GM19452 (cell line): Measurements from ENCODE around the gene GRID1.
"Not testable (repeated sequence)": the region's sequence is repeated elsewhere in the genome, so short reads cannot be mapped to it uniquely, and the experiment has no call there.

ENCODE experiments used
- ATAC-seq: cut with Tn5 transposase; IDR thresholded peaks from one replicate; pipeline ENCODE4 v1.9.1; 2021; ENCODE audit not compliant: unreplicated experiment

GRID1 gene

DNA sequence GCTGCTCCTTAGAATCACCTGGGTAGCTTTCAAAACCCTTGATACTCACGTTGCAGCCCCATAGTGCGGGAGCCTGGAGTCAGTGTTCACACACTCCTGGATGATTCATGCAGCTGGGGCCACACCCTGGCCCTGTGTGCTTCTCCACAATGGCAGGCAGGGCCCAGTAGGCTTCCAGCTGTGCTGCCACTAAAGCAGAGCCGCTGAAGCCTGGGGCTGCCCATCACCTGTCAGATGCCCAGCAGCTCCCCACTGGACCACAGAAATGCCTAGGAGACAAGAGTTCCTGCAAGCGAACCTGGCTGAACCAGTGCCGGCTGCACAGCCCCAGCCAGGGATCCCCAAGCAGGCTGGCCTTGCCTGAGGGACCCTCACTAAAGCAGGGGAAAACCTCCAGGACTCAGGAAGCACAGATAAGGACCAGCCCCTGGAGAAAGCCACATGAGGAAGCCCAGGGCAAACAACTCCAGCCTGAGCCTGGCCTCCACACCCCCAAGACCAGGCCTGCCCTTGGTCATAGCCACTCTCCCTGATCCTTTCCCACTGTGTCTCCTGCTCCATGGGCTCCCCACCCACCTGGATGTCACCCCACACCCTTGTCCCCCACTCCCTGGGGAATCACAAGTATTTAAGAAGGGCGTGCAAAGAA is 111.9 kb downstream of the GRID1 start:
- ATAC-seq = no peak

DNA sequence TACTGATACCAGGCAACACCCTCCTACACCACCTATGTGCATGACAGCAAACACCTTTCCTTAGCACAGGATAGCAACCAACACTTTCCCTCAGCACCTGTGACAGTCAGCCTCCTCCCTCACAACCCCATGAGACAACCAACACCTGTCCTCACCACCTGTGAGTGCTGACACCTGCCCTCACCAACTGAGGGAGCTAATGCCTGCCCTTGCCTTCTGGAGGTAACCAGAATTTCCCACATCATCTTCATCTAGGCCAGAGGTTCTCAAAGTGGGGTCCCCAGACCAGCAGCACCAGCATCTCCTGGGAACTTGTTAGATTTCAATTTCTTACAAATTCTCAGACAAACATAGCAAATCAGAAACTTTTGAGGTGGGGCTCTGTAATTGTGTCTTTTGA is 112.5 kb downstream of the GRID1 start:
- no peak for ATAC-seq

DNA sequence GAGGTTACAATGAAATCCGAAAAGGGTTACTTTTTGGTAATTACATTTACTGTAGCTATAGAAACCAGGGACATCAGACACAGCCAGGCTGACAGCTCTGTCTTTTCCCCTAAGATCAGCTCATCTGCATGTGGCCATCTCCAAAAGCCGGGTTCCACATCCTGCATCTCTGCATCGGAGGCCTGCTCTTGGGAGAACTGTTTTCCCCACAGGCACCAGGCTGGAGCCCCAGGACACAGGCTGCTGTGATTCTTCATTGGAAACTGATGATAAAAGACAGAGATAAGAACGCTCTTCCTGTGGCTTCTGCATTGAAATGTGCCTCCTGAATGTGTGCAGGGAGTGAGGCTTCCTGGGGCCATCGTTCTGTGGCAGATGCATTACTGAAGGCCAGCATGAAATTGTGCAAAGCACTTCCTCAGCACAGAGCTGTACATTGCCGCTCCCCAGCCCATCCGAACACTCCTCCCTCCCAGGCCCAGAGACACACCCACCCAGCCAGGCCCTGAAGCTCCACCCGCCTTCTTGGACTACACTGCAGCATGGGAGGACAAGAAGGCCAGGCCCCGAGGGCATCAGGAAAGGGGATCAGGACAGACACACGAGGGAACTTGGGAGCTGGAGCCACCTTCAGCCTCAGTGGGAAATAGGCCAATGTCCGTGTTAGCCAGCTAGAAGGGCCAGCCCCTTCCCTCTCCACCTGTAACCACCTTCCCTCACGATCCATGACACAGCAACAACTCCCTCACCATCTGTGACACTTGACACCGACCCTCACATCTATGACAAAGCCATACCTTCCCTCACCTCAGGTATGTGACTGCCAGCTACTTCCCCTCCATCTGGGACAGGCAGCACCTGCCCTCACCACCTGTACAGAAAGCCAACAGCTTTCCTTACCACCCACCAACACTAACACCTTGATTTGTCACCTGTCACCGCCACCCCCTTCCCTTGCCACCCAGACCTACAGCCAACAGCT is 113.2 kb downstream of the GRID1 start:
- ATAC-seq = no peak

DNA sequence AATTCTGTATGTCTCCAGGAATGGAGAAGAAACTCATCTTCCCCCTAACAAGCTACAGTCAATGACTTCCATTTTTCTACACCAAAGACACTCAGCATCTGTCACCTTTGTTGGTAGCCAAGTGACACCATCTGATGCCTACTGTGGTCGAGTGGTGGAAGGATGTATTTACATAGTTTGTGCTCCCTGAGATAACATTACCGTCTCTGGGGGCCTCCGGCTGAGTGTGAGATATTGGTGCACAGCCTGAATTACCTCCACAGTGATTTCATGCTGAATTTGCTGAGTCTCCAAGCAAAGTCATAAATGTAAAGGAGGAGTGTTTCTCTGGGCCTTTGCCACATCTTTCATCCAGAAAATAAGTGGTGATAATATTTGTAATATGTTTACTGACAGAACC is 114.0 kb downstream of the GRID1 start:
- ATAC-seq = no peak

DNA sequence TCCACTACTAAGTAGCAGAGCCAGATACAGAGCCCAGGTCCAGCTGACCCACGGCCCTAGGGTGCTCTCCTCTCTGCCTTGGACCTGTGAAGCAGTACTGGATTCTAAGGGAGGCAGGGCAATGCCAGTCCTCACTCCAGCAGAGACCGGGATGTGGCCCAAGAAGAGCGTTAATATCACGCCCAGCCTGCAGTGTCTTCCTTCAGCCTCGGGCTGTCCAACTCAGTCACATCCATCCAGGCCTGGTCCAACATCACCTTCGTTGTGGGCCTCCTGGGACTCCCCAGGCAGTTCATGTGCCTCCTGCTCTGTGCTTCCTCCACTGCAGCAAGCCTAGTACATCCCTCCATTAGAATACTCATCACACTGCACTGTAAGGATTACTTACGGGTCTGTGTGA is 114.5 kb downstream of the GRID1 start:
- ATAC-seq = no peak

DNA sequence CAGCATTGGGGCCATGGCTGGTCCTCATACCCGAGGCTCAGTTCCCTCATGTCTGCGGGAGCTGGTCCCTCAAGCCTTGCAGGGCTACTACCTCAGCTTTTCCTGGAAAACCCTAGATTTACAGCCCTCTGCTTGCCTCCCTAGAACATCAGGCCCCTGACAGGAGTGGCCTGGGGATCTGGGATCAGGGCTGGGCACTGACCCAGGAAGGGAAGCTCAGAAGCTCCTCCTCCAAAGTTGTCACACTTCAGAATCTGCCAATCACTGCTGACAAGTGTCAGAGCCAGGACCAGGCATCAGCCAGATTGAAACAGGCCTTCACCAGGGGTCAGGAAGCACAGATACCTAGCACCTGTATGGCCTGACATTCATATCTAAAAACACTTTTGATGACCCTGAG is 115.2 kb downstream of the GRID1 start:
- no peak for ATAC-seq

GRCh38 chr10:86250399-86250798 is 116.2 kb downstream of the GRID1 start:
- ATAC-seq = no peak

DNA sequence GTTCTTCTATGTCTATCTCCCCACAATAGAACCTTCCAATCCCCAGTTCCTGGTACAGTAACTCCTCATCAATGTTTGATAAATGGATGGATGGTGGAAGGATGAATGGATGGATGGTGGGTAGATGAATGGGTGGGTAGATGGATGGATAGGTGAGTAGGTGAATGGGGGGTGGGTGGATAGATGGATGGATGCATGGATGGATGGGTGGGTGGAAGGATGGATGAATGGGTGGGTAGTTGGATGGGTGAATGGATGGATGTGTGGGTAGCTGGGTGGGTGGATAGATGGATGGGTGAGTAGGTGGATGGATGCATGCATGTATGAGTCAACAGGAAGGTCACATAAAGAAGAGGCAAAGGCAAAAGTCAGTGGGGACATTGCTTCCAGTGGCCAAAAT is 116.8 kb downstream of the GRID1 start:
- no peak for ATAC-seq

DNA sequence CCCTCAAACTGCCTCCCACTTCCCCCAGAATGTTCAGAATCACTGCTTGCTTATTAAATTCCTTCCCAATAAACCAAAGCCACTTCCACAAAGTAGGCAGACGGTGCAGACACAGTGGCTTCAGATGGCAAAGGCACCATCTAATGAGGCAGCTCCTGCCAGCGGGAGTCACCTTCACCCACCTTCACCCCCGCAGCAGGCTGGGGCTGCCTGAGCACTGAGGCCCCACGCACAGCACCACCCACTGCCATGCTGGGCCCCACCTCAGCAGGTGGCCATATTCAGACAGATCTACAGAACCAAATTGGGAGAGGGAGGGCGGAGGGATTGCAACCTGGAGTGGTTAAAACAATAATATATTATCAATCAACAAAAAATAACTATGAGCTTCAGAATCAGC is 118.5 kb downstream of the GRID1 start:
- no peak for ATAC-seq

GRCh38 chr10:86247588-86247987 is 119.0 kb downstream of the GRID1 start:
- no peak for ATAC-seq

DNA sequence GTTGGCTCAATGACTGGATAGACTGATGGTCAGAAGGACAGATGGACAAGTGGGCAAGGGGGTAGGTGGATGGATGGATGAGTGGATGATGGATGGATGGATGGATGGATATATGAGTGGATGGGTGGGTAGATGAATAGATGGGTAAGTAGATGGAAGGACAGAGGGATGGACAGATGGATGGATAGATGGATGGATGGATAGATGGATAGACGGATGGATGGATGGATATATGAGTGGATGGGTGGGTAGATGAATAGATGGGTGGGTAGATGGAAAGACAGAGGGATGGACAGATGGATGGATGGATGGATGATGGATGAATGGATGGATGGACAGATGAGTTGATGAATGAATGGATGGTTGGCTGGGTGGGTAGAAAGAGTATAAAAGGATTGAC is 119.5 kb downstream of the GRID1 start:
- ATAC-seq = no peak

DNA sequence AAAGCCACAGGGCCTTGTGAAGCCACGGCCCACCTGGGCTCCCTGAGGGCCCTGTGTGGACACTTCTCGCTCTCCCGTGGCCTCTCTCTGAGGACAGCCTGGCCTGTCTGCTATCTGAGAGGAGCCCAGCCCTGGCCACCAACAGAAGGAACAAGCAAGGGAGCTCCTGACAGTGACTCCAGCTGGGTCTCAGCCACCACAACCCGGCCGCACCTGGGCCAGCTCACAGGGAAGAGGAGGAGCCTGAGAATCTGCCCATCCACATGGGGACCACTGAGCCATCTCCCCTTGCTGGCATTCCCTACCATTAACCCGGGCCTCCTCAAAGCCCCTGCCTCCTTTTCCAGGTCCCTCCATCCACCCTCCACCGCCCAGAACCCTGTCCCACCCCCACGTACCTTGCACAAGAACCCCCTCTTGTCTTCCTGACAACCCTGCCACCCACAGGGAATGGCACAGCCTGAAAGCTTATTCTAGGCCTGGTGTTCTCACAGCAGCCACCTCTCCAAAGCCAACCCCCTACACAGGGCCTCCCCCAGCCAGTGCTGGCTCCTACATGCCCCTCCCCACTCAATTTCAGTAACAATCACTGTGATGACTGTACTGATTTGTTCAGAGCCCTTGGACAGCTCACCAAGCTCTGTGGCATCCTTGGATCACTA is 120.2 kb downstream of the GRID1 start:
- ATAC-seq = no peak

DNA sequence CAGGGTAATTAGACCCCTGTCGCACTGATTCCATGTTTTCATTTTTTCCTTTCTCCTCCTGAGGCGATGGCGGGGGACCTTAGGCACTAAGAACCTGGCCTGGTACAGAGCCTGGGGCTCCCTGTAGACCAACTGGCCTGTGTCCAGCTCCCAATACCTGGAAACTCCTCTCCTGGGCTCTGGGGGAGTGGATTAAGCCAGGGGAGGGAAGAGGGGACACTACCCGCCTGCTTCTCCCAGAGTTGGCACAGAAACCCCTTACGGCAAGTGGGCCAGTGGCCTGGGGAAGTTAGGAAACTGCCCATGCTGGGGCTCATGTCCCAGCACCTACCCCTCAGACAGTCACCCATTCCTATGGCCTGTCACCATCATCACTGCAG is 121.6 kb downstream of the GRID1 start:
- no peak for ATAC-seq

DNA sequence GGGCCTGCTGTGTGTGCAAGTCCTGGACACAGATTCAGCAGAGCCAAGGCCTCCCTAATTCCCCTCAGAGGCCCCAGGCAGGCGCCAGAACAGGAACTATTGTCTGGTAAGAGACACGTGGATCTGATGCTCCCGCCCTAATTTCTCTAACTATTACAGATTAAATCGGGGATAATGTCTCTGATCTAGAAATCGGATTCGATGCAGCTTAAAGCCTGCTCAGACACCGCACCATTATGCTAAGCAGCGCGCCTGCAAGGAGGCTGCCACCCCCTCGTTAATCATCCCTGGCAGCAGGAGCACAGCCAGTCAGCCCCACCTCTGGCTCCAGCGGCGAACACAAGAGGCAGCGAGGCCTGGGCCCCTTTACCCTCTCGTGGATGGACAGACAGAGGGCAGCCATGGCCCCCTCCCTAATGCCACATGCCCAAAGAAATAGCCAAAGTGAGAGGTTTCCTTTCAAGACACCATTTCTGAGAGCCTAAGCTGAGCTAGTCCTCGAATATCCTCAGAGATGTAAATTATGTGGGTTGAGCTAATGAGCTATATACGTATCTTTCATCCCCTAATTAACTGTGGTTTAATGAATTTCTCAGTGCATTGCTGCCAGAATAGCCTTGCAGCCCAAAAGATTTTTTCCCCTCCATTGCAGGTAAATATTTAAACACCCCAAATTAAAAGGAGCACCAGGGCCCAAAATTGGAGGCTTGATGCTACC is 122.1 kb downstream of the GRID1 start:
- no peak for ATAC-seq

GRCh38 chr10:86243651-86244155 is 122.9 kb downstream of the GRID1 start:
- ATAC-seq = no peak

GRCh38 chr10:86242761-86243160 is 123.8 kb downstream of the GRID1 start:
- no peak for ATAC-seq

DNA sequence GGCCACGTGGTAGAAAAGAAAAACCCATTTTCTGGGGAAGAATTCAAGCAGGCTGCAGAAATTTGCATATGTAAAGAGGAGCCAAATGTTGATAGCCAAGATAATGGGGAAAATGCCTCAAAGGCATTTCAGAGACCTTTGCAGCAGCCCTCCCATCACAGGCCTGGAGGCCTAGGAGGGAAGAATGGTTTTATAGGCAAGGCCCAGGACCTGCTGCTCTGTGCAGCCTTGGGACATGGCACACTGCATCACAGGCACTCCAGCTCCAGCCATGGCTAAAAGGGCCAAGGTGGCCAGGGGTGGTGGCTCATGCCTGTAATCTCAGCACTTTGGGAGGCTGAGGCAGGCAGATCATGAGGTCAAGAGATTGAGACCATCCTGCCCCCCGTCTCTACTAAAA is 128.5 kb downstream of the GRID1 start:
- ATAC-seq = not testable (repeated sequence)

GRCh38 chr10:86234541-86235270 is 131.9 kb downstream of the GRID1 start:
- ATAC-seq = no peak

DNA sequence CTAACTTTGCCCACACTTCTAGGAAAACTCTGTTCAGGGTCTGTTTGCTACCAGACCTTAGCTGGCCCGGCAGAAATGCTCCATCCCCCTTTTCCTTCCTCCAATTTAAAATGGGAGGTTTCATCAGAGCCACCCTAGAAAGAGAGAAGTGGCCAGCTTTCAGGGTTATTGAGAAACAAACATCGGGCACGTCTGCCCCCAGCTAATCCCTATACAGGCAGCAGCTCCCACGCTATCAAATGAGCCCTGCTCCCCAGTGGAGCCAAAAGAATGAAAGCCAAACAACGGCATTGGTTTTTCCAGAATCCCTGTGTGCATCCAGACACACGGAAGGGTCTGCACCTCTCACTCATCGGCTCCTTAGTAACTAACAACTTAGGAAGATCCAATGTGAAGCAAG is 132.5 kb downstream of the GRID1 start:
- no peak for ATAC-seq

DNA sequence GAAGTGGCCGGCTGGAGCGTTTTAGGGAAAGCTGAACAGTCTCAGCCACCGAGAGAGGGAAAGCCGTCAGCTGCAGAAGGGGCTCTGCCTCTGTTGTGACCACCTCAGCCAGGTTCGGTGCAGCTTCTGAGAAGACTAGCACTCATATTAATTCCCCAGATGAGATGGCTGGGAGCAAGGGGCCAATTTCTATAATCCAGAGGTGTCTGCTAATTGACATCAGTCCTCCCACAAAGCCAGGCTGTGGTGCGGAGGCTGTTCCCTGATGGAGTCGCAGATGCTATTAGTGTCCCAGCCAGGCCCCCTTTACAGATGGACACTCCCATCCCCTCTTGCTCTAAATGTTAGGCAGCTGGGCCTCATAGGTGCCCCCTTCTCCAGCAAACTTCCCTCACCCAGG is 133.5 kb downstream of the GRID1 start:
- no peak for ATAC-seq
